ENCODE results near the gene RNGTT.
"Not testable (repeated sequence)": the region's sequence is repeated elsewhere in the genome, so short reads cannot be mapped to it uniquely, and the experiment has no call there.

Gene RNGTT

DNA sequence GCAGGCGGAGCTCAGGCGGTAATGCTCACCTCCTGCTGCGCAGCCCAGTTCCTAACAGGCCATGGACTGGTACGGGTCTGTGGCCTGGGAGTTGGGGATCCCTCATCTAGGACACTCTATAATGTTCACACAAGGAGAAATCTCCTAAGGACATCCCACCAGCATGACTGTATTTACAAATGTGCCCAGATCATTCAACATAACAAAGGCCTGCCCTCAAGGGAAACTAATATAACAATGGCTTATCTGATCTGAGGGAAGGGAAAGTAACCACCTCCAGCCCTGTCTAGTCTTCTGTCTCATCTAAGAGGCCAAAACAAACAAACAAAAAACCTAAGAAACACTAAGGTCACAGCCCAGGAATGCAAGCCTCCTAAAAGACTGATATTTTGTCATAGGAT is 232.8 kb downstream of the RNGTT start:
- no peak overlapping the region for H3K4me3 ChIP-seq (replicated peaks; ENCODE audit: low read depth, low read length)
- TF ChIP-seq, protein P1, sequence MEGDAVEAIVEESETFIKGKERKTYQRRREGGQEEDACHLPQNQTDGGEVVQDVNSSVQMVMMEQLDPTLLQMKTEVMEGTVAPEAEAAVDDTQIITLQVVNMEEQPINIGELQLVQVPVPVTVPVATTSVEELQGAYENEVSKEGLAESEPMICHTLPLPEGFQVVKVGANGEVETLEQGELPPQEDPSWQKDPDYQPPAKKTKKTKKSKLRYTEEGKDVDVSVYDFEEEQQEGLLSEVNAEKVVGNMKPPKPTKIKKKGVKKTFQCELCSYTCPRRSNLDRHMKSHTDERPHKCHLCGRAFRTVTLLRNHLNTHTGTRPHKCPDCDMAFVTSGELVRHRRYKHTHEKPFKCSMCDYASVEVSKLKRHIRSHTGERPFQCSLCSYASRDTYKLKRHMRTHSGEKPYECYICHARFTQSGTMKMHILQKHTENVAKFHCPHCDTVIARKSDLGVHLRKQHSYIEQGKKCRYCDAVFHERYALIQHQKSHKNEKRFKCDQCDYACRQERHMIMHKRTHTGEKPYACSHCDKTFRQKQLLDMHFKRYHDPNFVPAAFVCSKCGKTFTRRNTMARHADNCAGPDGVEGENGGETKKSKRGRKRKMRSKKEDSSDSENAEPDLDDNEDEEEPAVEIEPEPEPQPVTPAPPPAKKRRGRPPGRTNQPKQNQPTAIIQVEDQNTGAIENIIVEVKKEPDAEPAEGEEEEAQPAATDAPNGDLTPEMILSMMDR (IDR thresholded peaks at IDR 0.05; ENCODE audit: low read length, missing control alignments): no peak
- DNase-seq (ENCODE audit: low read depth): peak; percentile 69

DNA sequence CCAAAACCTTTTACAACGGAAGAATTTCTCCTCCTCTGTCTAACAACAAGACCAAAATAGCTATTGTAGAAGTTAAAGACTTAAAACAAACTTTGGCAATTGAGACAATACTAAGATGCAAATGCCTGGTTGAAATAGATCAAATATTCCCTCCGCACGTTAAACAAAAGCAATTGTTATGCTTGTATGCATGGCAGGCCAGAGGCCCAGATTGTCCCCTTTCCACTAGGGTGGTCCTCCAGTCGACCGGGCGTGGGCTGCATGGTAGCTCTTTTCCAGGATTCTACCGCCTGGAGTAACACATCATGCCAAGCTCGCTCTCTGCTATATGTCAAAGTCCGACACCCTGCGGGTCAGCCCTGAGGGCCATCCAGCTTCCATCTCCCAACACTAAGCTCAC is 234.7 kb downstream of the RNGTT start:
- no peak for DNase-seq (ENCODE audit: low read depth)
- TF ChIP-seq, protein P1 (IDR thresholded peaks at IDR 0.05; ENCODE audit: low read length, missing control alignments): no peak
- no peak overlapping the region for H3K4me3 ChIP-seq (replicated peaks; ENCODE audit: low read depth, low read length)

DNA sequence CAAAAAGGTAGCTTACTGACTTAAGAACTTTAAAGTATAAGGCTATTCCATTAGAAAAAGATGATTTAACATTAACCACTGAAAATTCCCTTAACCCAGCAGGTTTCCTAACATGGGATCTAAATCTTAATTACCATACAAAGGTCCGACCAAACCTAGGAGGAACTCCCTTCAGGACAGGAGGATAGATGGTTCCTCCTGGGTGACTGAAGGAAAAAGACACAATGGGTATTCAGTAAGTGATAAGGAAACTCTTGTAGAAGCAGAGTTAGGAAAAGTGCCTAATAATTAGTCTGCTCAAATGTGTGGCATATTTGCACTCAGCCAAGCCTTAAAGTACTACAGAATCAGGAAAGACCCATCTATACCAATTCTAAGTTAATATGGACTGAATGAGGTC is 237.0 kb downstream of the RNGTT start:
- DNase-seq (ENCODE audit: low read depth); H3K4me3 ChIP-seq (replicated peaks; ENCODE audit: low read depth, low read length): not testable (repeated sequence)

DNA sequence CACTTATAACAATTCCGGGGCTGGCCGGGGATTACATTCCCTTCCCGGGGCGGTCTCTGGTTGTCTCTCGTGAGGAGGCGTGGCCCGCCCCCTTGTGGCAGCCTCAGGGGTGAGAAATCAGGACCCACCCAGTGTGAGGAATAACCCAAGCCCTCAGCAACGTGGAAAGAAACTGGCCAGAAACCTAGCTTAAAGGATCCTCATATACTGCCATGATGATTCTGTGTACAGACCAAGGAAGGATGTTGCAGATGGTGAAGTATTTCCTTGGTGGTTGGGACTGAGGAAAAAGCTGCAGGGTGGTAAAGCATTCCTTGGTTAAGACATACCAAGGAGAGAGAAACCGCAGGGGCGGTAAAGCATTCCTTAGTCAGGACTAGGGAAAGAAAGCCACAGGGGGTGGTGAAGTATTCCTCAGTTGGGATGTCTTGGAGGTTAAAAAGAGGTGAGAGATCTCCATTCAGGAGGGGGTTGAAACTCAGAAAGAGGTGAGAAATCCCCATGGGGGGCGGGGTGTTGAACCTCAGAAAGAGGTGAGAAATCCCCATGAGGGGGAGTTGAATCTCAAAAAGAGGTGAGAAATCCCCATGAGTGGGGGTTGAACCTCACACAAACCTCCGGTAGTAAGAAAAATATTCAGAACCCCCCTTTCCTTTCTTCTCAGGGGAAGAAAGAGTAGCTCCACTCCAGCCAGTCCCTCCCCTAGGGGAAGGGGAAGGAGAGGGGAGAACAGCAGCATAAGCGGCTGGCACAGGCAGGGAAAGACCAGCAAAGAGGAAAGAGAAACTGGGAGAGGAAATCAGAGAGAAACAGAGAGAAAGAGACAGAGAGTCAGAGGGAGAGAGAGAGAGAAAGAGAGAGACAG is 238.1 kb downstream of the RNGTT start:
- TF ChIP-seq, protein P1 (IDR thresholded peaks at IDR 0.05; ENCODE audit: low read length, missing control alignments): peak; percentile 29
- H3K4me3 ChIP-seq (replicated peaks; ENCODE audit: low read depth, low read length): no peak overlapping the region
- peak; percentile 55 for DNase-seq (ENCODE audit: low read depth)

DNA sequence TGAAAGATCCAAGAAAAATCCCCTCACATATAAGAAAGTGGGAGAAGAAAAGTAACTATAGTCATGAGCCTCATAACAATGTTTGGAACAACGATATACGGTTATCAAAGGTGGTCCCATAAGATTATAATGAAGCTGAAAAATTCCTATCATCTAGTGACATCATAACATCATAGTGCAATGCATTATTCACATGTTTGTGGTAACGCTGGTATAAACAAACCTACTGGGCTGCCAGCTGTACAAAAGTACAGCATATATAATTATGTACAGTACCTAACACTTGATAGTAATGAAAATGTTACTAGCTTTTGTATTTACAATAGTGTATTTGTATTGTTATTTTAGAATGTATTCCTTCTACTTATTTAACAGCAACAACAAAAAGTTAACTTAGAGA is 240.7 kb downstream of the RNGTT start:
- peak; percentile 10 for DNase-seq (ENCODE audit: low read depth)
- TF ChIP-seq, protein P1 (IDR thresholded peaks at IDR 0.05; ENCODE audit: low read length, missing control alignments): no peak

DNA sequence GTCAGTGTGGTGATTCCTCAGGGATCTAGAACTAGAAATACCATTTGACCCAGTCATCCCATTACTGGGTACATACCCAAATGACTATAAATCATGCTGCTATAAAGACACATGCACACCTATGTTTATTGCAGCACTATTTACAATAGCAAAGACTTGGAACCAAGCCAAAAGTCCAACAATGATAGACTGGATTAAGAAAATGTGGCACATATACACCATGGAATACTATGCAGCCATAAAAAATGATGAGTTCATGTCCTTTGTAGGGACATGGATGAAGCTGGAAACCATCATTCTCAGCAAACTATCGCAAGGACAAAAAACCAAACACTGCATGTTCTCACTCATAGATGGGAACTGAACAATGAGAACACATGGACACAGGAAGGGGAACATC is 247.0 kb downstream of the RNGTT start:
- DNase-seq (ENCODE audit: low read depth); H3K4me3 ChIP-seq (replicated peaks; ENCODE audit: low read depth, low read length): not testable (repeated sequence)

More for the DNA sequence above, 240.7 kb downstream of the RNGTT start:
- H3K4me3 ChIP-seq (replicated peaks; ENCODE audit: low read depth, low read length): no peak overlapping the region

DNA sequence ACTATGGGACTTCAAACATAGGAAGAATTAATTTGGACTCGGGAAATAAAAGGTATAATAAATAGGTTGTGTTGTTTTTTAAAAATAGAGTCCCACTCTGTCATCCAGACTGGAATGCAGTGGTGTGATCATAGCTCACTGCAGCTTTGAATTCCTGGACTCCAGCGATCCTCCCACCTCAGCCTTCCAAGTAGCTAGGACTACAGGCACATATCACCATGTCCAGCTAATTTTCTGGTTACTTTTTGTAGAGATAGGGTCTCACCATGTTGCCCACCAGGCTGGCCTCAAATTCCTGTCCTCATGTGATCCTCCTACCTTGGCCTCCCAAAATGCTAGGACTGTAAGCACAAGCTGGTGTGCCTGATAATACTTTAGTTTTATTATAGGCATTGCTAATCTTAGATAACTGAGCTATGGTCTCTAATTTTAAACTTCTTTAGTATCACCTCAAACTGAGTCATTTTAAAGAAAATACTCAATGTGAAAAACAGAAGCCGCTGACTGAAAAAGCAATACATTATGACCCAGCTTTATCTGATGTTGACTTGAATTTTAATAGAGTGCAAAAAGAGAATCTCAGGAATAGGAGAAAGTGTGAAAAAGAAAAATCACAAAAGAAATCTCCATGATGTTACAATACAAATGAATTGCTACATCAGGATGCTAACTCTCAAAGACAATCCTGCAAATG is 251.0 kb downstream of the RNGTT start:
- DNase-seq (ENCODE audit: low read depth): no peak
- H3K4me3 ChIP-seq (replicated peaks; ENCODE audit: low read depth, low read length): no peak overlapping the region
- TF ChIP-seq, protein P1 (IDR thresholded peaks at IDR 0.05; ENCODE audit: low read length, missing control alignments): no peak

Measured in fibroblast of pulmonary artery (primary cell).